ENCODE data around the gene ATP8B3.
A peak's percentile ranks its signal among the peaks of the same experiment; 100 is the strongest.

The ATP8B3 gene, protein sequence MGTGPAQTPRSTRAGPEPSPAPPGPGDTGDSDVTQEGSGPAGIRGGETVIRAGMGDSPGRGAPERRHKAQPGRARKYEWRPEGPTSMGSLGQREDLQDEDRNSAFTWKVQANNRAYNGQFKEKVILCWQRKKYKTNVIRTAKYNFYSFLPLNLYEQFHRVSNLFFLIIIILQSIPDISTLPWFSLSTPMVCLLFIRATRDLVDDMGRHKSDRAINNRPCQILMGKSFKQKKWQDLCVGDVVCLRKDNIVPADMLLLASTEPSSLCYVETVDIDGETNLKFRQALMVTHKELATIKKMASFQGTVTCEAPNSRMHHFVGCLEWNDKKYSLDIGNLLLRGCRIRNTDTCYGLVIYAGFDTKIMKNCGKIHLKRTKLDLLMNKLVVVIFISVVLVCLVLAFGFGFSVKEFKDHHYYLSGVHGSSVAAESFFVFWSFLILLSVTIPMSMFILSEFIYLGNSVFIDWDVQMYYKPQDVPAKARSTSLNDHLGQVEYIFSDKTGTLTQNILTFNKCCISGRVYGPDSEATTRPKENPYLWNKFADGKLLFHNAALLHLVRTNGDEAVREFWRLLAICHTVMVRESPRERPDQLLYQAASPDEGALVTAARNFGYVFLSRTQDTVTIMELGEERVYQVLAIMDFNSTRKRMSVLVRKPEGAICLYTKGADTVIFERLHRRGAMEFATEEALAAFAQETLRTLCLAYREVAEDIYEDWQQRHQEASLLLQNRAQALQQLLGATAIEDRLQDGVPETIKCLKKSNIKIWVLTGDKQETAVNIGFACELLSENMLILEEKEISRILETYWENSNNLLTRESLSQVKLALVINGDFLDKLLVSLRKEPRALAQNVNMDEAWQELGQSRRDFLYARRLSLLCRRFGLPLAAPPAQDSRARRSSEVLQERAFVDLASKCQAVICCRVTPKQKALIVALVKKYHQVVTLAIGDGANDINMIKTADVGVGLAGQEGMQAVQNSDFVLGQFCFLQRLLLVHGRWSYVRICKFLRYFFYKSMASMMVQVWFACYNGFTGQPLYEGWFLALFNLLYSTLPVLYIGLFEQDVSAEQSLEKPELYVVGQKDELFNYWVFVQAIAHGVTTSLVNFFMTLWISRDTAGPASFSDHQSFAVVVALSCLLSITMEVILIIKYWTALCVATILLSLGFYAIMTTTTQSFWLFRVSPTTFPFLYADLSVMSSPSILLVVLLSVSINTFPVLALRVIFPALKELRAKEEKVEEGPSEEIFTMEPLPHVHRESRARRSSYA (N-terminal part only)

DNA sequence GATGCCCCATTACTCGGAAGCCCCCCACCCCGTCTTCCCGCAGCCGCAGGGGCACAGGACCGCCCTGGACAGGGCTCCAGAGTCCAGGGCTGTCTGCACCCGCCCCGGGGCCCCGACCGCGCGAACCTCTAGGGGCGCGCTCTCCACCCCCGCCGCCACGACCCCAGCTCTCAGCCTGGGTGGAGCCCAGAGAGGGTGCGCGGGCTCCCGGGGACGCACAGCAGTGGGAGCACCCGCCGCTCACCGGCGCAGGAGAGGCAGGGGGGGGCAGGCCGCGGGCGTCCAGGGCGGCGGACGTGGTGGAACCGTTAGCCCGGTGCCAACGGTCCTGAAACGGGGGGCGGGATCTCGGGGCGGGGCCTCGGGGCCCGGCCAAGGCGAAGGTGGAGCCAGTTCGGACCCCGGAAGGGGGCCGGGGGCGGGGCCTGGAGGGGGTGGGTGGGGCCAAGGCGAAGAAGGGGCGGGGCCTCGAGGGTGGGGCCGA lies at the start of gene ATP8B3:
TSS of gene ATP8B3 (minus strand) at position 335 of the 484 bp plus-strand sequence. CDS start 540 bp downstream, outside the sequence.
- no peak for DNase-seq

- DNase-seq, result no peak
These were observed 49.5 kb upstream of the ATP8B3 start for GRCh38 chr19:1861599-1862031.

DNA sequence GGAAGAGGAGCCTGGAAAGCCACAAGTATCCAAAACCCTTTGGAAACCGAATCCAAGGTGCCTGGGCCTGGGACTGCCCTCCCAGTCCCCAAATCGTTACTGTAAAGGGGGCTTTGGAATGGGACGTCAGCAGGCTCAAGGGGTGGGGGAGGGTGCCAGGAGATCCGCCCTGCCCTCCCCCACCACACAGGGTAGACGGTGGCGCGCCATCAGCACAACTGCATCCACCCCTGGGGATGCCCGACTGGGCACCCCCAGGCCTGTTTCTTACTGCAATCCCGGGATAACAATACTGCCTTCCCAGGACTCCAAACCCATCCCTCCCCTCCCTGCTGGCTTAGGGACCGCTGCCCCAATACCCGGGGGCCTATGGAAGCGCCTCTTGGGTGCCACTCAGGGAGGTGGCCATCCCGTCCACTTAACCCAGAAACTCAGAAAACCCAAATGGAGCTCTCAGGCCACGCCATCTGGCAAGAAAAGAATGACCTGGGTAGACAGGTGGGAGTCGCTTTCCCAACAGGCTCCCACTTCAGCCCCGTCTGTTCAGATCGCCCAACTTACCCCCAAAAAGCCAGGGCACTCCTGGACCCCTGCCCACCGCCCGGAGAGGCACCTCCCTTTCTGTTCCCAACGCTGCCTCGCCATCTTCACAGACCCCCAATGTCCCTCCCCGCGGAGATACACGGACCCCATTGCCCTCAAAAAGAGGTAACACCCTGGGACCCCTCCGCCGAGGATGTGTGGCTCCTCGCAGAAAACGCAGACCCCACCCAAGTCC lies 48.9 kb upstream of the ATP8B3 start:
- DNase-seq, result no peak

DNA sequence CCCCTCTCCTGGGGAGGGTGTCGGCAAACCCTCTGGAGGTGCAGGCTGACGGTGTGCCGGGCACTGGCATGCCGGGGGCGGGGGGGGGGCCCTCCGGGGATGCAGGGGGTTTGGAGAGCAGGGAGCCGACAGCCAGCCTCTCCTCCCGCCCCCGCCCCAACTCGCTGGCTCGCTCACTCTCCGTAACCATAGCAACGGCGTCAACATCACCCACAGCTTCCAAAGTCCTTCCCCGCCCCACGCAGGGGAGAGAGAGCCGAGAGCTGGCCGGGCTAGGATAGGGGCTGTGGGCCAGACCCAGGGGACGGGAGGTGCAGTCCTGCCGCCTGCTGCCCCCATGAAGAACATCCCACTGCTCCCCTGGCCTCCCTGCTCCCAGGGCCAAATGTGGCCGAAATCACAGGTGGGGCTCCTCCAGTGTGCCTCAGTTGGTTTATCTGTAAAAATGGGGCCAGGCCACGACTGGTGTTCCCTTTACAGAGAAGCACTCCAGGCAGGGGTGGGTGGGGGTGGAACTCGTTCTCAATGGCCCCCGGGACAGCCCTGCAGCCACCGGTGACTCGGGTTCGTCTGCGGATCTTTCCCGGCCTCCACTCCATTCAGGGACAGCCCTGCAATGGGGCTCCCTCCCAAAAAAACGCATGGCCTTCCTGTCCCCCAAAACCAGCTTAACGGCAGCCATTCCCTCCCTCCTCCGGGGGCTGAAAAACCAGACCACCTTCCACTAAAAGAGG lies 48.1 kb upstream of the ATP8B3 start:
- DNase-seq, result no peak

DNA sequence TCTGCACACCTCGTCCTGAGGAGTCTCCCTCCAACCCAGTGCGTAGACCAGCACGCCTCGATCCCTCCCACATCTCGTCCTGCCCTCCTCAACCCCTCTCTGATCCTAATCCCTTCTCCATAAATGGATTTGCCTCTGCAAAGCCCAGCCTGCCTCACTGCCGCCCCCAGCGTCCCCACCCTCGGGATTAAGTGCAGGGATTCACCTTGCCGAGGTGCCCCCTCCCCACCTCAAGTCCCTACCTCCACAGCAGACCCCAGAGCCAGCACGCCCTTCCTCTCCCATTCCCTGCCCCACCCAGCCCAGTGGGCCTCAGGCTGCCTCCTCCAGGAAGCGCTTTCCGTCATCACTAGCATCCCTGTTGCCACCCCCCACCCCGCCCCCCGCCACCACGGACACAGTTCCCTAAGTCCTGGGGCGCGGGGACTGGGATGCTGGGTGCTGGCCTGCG lies 47.3 kb upstream of the ATP8B3 start:
- no peak for DNase-seq

DNA sequence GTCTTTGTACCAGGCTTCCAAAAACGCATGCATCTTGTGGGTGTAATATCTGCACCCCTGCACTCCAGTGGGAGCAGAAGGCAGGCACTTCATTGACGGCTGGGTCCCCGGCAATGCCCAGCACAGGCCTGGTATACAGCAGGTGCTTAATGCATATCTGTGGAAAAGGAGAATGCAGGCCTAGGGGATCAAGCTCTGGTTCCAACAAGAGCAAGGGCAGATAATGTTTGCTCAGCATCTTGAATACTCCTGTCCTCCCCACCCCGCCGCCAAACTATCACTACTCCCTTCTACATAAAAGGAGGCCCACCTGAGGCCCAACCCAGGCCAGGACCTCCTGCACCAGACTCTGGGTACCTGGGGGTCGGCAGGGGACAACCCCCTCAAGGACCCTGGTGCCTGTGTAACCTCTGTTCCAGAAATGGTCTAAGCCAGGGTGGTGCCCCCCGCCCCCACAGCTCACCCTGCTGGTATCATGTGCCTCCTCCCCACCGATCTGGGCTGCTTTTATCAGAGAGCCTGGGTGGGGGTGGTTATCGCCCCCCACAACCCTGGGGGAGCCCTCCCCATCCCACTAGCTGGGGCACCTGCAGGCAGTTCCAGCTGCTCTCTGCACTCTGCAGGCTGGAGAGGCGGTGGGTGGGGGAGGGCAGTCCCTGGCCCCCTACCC lies 46.5 kb upstream of the ATP8B3 start:
- DNase-seq, result no peak

GRCh38 chr19:1857648-1858326 lies 45.7 kb upstream of the ATP8B3 start:
- no peak for DNase-seq

- no peak for DNase-seq
These were observed 44.9 kb upstream of the ATP8B3 start for GRCh38 chr19:1856698-1857603.

- no peak for DNase-seq
These were observed 44.2 kb upstream of the ATP8B3 start for GRCh38 chr19:1856345-1856697.

DNA sequence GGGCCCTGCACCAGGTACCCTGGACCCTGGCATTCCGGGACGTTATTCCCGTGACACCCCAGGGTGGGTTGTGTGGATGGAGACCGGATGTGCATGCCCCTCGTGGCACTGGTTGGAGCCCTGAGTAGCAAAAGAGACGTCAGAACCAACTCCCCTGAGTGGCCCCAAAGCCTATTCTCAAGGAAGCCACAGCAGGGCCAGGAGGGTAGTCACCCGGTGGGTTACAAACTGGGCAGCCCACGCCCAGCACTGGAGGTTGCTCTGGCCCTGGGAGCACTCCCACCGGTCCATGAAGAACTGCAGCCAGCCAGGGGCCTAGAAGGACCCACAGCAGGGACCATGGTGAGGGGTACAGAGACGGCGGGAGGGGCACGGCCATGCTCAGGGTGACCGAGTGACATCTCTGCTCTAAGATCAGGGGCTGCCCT lies 43.8 kb upstream of the ATP8B3 start:
- no peak for DNase-seq

DNA sequence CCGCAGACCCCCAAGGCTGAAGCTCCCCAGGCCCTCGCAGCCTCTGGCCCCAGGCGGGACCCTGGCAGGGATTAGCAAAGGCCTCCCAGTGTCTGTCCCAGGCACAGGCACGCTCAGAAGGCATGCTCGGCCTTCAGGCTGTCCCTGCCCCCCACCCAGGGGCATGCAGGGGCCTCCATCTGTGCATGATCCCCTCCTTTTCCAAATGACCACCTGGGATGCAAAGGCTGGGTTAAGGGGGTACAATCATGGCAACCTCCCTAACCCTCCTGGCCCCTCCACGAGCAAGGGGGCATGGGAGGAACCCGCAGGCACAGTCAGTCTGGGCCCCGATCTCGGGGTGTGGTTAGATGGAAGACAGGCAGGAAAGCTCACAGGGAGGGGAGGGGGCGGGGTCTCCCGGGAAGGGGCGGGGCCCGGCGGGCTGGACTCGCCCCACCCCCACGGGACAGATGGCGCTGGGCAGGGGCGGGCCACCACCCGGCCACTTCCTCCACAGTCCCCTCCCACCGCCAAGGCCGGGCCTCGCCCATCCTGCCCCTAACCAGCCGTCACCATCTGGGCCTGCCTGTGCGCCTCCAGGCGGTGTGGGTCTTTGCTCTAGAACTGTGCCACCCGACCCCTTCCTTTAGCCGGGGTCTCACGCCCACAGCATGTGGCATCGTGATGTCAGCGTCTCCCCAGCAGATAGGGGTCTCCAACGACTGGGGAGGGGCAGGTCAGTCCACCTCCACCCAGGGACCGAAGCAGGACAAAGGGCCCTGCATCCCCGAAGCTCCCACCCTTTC lies 43.2 kb upstream of the ATP8B3 start:
- no peak for DNase-seq

DNA sequence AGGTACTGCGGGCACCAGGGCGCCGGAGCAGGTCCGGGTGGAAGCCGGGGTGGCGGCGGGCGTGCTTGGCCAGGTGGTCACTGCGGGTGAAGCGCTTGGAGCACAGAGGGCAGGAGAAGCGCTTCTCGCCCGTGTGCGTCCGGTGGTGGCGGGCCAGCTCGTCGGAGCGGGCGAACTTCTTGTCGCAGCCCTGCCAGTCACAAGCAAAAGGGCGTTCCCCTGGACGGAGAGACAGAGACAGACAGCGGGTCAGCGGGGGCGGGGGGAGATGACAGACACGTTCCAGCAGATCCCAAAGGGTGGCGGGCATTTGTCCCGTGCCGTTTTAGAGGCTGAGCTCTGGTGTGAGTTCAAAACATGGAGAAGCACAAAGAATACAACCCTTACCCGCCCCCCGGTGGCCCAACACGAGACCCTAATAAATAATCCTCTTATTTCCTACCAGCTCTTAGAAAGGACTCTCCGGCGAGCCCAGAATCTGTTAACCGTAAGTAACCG lies 42.5 kb upstream of the ATP8B3 start:
- DNase-seq, result no peak

GRCh38 chr19:1854039-1854541 lies 42.0 kb upstream of the ATP8B3 start:
- DNase-seq, result no peak

GRCh38 chr19:1853295-1854038 lies 41.4 kb upstream of the ATP8B3 start:
- DNase-seq, result peak; percentile 75

DNA sequence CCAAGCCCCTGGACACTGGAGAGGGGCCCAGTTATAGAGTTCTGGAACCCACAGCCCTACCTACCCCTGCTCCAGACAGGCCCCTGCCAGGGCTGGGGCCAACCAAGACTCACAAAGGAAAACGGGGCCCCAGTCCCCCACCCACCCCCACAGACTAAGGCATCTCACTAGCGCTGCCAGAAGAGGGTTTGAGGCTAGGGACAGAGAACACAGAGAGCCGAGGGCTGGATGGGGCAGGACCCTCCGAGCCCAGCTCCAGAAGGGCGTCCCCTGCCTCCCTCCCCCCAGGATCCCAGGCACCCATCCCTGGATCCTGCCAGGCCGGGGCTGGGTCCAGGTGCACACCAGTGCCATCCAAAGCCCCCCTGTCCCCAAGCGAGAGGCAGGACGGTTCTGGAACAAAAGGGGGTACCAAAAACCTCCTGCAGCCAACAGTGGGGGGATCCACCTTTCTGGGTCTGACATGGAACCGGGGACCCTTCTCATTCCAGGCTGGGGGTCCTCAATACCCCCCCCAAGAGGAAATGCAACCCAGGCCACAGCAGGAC lies 40.6 kb upstream of the ATP8B3 start:
- no peak for DNase-seq
